K562 (cell line): ENCODE results near the gene LASP1NB.
A peak's percentile ranks its signal among the peaks of the same experiment; 100 is the strongest.

Source experiments
- DDX20 ChIP-seq: fragments of 450-650 bp; IDR thresholded peaks from 2 replicates; pipeline ENCODE4 v1.6.1; 2016; ENCODE audit warnings: missing genetic modification characterization, low read depth, mild to moderate bottlenecking, missing compliant biosample characterization, moderate library complexity
- E2F8 ChIP-seq: fragments of 450-650 bp; IDR thresholded peaks from 2 replicates; pipeline ENCODE4 v1.7.1; 2018; ENCODE audit warnings: mild to moderate bottlenecking, low read depth; ENCODE audit not compliant: partially characterized antibody
- EP400 ChIP-seq: fragments of 450-650 bp; IDR thresholded peaks from 2 replicates; pipeline ENCODE4 v1.6.1; 2017; ENCODE audit warnings: antibody characterized with exemption, mild to moderate bottlenecking, moderate library complexity
- MAZ ChIP-seq, 2 experiments: fragments of 450-650 bp in 1 of 2; sonication (generic) in 1 of 2; formaldehyde crosslinking; IDR thresholded peaks in 1 of 2; conservative IDR thresholded peaks in 1 of 2; 2 replicates each; pipeline versions ENCODE4 v1.4.0 to v1.5.0; 2020; ENCODE audit warnings: mild to moderate bottlenecking in 1 of 2, missing genetic modification reagents in 1 of 2
- PRMT5 ChIP-seq: sonication (generic); formaldehyde crosslinking; IDR thresholded peaks from 2 replicates; pipeline ENCODE4 v1.5.0; 2020; ENCODE audit warnings: missing genetic modification reagents
- RFX7 ChIP-seq: fragments of 250-450 bp; sonication (Bioruptor Pico); IDR thresholded peaks from 2 replicates; pipeline ENCODE4 v1.5.1; 2021; ENCODE audit warnings: mild to moderate bottlenecking
- SMAD4 ChIP-seq: fragments of 250-450 bp; sonication (Bioruptor Pico); conservative IDR thresholded peaks from 2 replicates; pipeline ENCODE4 v1.8.0; 2021; ENCODE audit warnings: inconsistent platforms, mild to moderate bottlenecking, moderate library complexity
- SMARCB1 ChIP-seq: IDR thresholded peaks from 2 replicates; pipeline ENCODE4 v1.6.1; 2011; ENCODE audit warnings: improper control_type of control experiment, low read depth; ENCODE audit not compliant: insufficient read length
- SOX6 ChIP-seq: fragments of 450-650 bp; IDR thresholded peaks from 2 replicates; pipeline ENCODE4 v1.6.1; 2014; ENCODE audit warnings: mild to moderate bottlenecking
- SRSF9 ChIP-seq: fragments of 200-400 bp; formaldehyde crosslinking; IDR thresholded peaks from 2 replicates; pipeline ENCODE4 v1.6.1; 2017; ENCODE audit warnings: low read depth, low read length, borderline replicate concordance
- TBP ChIP-seq: optimal IDR thresholded peaks from 2 replicates; pipeline ENCODE3; 2011; ENCODE audit warnings: low read depth, low read length, improper control_type of control experiment
- ZBTB49 ChIP-seq: sonication (generic); formaldehyde crosslinking; IDR thresholded peaks from 2 replicates; pipeline ENCODE4 v1.8.0; 2022; ENCODE audit warnings: missing genetic modification reagents, mild to moderate bottlenecking, borderline replicate concordance
- ZC3H8 ChIP-seq: fragments of 450-650 bp; IDR thresholded peaks from 2 replicates; pipeline ENCODE4 v1.6.1; 2017
- ZNF133 ChIP-seq: fragments of 250-450 bp; sonication (Bioruptor Pico); IDR thresholded peaks from 2 replicates; pipeline ENCODE4 v1.4.0; 2020; ENCODE audit warnings: mild to moderate bottlenecking
- ZNF436 ChIP-seq: fragments of 250-450, 450-650 bp; sonication (Bioruptor Pico); formaldehyde crosslinking; IDR thresholded peaks from 2 replicates; pipeline ENCODE4 v1.7.0; 2020; ENCODE audit warnings: mild to moderate bottlenecking
- ZNF584 ChIP-seq: fragments of 200-800 bp; sonication (Bioruptor generic); IDR thresholded peaks from 2 replicates; pipeline ENCODE4 v1.6.1; 2016; ENCODE audit warnings: low read depth, mild to moderate bottlenecking, missing genetic modification characterization, missing compliant biosample characterization
- TF ChIP-seq, protein P1 (sequence below): fragments of 450-650 bp; IDR thresholded peaks from 2 replicates; pipeline ENCODE4 v1.6.1; 2016; ENCODE audit warnings: borderline replicate concordance
- TF ChIP-seq, protein P2 (sequence below): fragments of 450-650 bp; formaldehyde crosslinking; IDR thresholded peaks from 2 replicates; pipeline ENCODE4 v1.4.0; 2020; ENCODE audit warnings: mild to moderate bottlenecking, mixed read lengths
- TF ChIP-seq, protein P3 (sequence below): sonication (generic); formaldehyde crosslinking; IDR thresholded peaks from 2 replicates; pipeline ENCODE4 v1.9.0; 2022; ENCODE audit warnings: mild to moderate bottlenecking, missing genetic modification reagents

LASP1NB gene

DNA sequence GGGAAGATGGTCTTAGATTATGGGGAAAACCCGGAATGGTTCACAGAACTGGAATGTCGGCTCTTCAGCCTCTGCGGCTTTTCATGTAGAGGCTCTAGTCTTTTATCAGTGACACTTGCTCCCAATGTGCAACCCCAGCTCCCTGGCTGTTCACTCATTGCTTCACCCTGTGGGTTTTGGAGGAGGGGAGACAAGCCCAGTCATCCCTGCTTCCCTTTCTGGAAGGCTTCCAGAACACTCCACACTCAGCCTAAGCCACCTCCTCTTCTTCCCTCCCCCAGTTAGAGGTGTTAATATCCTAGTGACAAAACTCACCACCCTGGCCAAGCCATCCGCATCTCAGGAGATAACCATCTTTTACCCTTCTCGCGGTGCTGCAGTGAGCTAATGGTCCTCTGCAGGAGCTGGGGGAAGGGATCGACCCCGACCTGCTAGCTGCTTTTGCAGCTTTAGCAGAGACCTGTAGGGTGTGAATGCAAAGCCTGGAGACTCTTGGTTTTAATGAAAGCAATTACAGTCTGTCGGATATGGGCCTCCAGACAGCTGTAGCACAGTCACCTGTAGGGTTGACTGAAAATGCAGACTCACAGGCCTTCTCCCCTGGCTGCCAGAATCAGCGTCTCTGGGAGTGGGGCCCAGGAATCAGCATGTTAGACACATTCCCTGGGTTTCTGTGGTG is 24.3 kb upstream of the LASP1NB start (continued):
- TF ChIP-seq, protein P1, sequence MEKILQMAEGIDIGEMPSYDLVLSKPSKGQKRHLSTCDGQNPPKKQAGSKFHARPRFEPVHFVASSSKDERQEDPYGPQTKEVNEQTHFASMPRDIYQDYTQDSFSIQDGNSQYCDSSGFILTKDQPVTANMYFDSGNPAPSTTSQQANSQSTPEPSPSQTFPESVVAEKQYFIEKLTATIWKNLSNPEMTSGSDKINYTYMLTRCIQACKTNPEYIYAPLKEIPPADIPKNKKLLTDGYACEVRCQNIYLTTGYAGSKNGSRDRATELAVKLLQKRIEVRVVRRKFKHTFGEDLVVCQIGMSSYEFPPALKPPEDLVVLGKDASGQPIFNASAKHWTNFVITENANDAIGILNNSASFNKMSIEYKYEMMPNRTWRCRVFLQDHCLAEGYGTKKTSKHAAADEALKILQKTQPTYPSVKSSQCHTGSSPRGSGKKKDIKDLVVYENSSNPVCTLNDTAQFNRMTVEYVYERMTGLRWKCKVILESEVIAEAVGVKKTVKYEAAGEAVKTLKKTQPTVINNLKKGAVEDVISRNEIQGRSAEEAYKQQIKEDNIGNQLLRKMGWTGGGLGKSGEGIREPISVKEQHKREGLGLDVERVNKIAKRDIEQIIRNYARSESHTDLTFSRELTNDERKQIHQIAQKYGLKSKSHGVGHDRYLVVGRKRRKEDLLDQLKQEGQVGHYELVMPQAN, result no peak
- TF ChIP-seq TBP, result no peak
- no peak for TF ChIP-seq DDX20 (tag)
- TF ChIP-seq SMARCB1, result no peak
- no peak for TF ChIP-seq ZNF436 (CRISPR knock-in tag)
- no peak for TF ChIP-seq EP400
- TF ChIP-seq ZC3H8, result no peak
- peak; percentile 28 for TF ChIP-seq E2F8
- no peak for TF ChIP-seq SRSF9
- TF ChIP-seq PRMT5 (CRISPR knock-in tag), result no peak
- peak; percentile 15 to 61; a peak in 1 of 4 replicates for TF ChIP-seq MAZ (CRISPR knock-in tag; conservative IDR thresholded peaks at IDR 0.05 in 1 of 2, IDR thresholded peaks at IDR 0.05 in 1 of 2)
- TF ChIP-seq ZNF133 (CRISPR knock-in tag), result no peak
- no peak for TF ChIP-seq ZNF584 (CRISPR knock-in tag)
- no peak for TF ChIP-seq RFX7
- TF ChIP-seq ZBTB49 (CRISPR knock-in tag), result no peak
- TF ChIP-seq, protein P2, sequence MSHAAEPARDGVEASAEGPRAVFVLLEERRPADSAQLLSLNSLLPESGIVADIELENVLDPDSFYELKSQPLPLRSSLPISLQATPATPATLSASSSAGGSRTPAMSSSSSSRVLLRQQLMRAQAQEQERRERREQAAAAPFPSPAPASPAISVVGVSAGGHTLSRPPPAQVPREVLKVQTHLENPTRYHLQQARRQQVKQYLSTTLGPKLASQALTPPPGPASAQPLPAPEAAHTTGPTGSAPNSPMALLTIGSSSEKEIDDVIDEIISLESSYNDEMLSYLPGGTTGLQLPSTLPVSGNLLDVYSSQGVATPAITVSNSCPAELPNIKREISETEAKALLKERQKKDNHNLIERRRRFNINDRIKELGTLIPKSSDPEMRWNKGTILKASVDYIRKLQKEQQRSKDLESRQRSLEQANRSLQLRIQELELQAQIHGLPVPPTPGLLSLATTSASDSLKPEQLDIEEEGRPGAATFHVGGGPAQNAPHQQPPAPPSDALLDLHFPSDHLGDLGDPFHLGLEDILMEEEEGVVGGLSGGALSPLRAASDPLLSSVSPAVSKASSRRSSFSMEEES, result no peak
- TF ChIP-seq SMAD4 (CRISPR knock-in tag), result peak; percentile 37; the same call in 1 of the 2 replicates
- TF ChIP-seq, protein P3, sequence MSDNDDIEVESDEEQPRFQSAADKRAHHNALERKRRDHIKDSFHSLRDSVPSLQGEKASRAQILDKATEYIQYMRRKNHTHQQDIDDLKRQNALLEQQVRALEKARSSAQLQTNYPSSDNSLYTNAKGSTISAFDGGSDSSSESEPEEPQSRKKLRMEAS (CRISPR knock-in tag), result no peak
- peak; percentile 48; the same call in 1 of the 2 replicates for TF ChIP-seq SOX6
